SK-N-SH treated with all-trans-retinoic acid at 6 μM for 48 hours (cell line): Measurements from ENCODE around the gene IL12B.
A peak's percentile ranks its signal among the peaks of the same experiment; 100 is the strongest.

Experiments
- ATAC-seq: fragments of 200-7000 bp; cut with Tn5 transposase; 3 replicates; pipeline ENCODE4 v1.9.1; 2020; ENCODE audit warnings: mild to moderate bottlenecking, moderate library complexity
- ARNTL ChIP-seq: fragments of 450-650 bp; formaldehyde crosslinking; IDR thresholded peaks from 2 replicates; pipeline ENCODE4 v1.5.0; 2020; ENCODE audit warnings: low read depth, mild to moderate bottlenecking, moderate library complexity, borderline replicate concordance
- BACH2 ChIP-seq: fragments of 250-450 bp; sonication (Bioruptor Pico); IDR thresholded peaks from 2 replicates; pipeline ENCODE4 v1.9.0; 2021; ENCODE audit warnings: mild to moderate bottlenecking, borderline replicate concordance
- CSDC2 ChIP-seq: fragments of 250-450 bp; sonication (Bioruptor Pico); IDR thresholded peaks from 2 replicates; pipeline ENCODE4 v1.5.0; 2020; ENCODE audit warnings: mild to moderate bottlenecking, moderate library complexity
- ESRRG ChIP-seq: fragments of 250-450 bp; sonication (Bioruptor Pico); IDR thresholded peaks from 2 replicates; pipeline ENCODE4 v1.6.1; 2021; ENCODE audit warnings: mild to moderate bottlenecking
- GLIS3 ChIP-seq: fragments of 250-450 bp; sonication (Bioruptor Pico); IDR thresholded peaks from 2 replicates; pipeline ENCODE4 v1.5.0; 2020; ENCODE audit warnings: mild to moderate bottlenecking, moderate library complexity
- ISL1 ChIP-seq: fragments of 250-450 bp; sonication (Bioruptor Pico); IDR thresholded peaks from 2 replicates; pipeline ENCODE4 v2.1.2; 2022; ENCODE audit warnings: mild to moderate bottlenecking, moderate library complexity
- OSR1 ChIP-seq: fragments of 250-450 bp; sonication (Bioruptor Pico); IDR thresholded peaks from 2 replicates; pipeline ENCODE4 v1.8.0; 2022; ENCODE audit warnings: moderate library complexity, mild to moderate bottlenecking, inconsistent platforms
- PATZ1 ChIP-seq: fragments of 250-450 bp; sonication (Bioruptor Pico); IDR thresholded peaks from 2 replicates; pipeline ENCODE4 v1.8.0; 2020; ENCODE audit warnings: mild to moderate bottlenecking, moderate library complexity, borderline replicate concordance
- PPARA ChIP-seq: fragments of 250-450 bp; sonication (Bioruptor Pico); IDR thresholded peaks from 2 replicates; pipeline ENCODE4 v1.5.0; 2020; ENCODE audit warnings: mild to moderate bottlenecking, borderline replicate concordance
- RARB ChIP-seq: fragments of 250-450 bp; sonication (Bioruptor Pico); IDR thresholded peaks from 2 replicates; pipeline ENCODE4 v1.8.0; 2021; ENCODE audit warnings: mild to moderate bottlenecking, moderate library complexity
- SNAI2 ChIP-seq: fragments of 250-450 bp; sonication (Bioruptor Pico); IDR thresholded peaks from 2 replicates; pipeline ENCODE4 v1.5.0; 2020; ENCODE audit warnings: mild to moderate bottlenecking, moderate library complexity
- TCF4 ChIP-seq: fragments of 250-450 bp; sonication (Bioruptor Pico); IDR thresholded peaks from 2 replicates; pipeline ENCODE4 v1.8.0; 2021; ENCODE audit warnings: mild to moderate bottlenecking, moderate library complexity, borderline replicate concordance
- TOX ChIP-seq: fragments of 250-450 bp; sonication (Bioruptor Pico); IDR thresholded peaks from 2 replicates; pipeline ENCODE4 v1.8.0; 2021; ENCODE audit warnings: mild to moderate bottlenecking, moderate library complexity, borderline replicate concordance
- TSHZ2 ChIP-seq: fragments of 250-450 bp; sonication (Bioruptor Pico); IDR thresholded peaks from 2 replicates; pipeline ENCODE4 v1.5.0; 2020; ENCODE audit warnings: mild to moderate bottlenecking, moderate library complexity
- ZFP30 ChIP-seq: fragments of 450-650 bp; formaldehyde crosslinking; IDR thresholded peaks from 2 replicates; pipeline ENCODE4 v1.5.0; 2022; ENCODE audit warnings: mild to moderate bottlenecking, moderate library complexity
- ZNF565 ChIP-seq: fragments of 450-650 bp; formaldehyde crosslinking; conservative IDR thresholded peaks from 2 replicates; pipeline ENCODE4 v1.5.0; 2020; ENCODE audit warnings: low read depth, mild to moderate bottlenecking, moderate library complexity
- ZNF70 ChIP-seq: fragments of 450-650 bp; formaldehyde crosslinking; IDR thresholded peaks from 2 replicates; pipeline ENCODE4 v1.5.0; 2020; ENCODE audit warnings: mild to moderate bottlenecking, moderate library complexity
- ZNF8 ChIP-seq: fragments of 450-650 bp; formaldehyde crosslinking; IDR thresholded peaks from 2 replicates; pipeline ENCODE4 v1.5.0; 2020; ENCODE audit warnings: mild to moderate bottlenecking, moderate library complexity
- TF ChIP-seq, protein P1 (sequence below): fragments of 250-450 bp; sonication (Bioruptor Pico); IDR thresholded peaks from 2 replicates; pipeline ENCODE4 v1.5.1; 2020; ENCODE audit warnings: low read depth, mild to moderate bottlenecking, moderate library complexity
- TF ChIP-seq, protein P2 (sequence below): fragments of 250-450 bp; sonication (Bioruptor Pico); IDR thresholded peaks from 2 replicates; pipeline ENCODE4 v1.5.1; 2021; ENCODE audit warnings: mild to moderate bottlenecking, moderate library complexity

The IL12B gene

DNA sequence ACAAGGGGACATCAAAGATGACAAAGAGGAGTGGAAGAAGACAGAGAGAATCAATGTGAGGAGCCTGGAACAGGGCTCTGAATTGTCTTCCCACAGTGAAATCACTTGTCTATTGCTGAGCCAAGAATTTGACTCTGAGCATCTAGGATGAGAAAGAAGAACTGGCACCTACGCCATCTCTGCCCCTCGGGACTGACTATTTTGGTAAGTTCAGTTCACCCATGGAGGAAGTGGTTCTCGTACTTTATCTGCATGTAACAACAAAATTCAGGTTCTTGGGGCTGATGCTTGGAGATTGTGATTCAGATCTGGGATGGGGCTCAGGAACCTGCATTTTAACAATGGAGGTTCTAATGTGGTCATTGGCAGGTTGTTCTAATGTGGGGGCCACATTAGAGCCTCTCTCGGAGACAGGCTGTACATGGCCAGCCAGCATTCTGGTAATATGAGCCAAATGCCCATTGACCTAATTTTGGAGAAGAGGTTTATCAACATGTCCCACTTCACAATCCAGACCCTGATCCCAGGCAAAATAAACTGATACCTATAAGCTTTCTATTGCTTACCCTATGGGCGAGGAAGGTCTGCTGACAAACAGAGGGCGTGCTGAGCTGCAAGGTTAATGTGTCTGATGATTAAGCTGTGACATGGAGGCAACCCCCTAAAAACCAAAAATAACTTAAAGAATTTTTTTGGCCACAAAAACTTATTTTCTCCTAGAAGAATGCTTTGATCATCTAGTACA is 2.7 kb upstream of the IL12B start:
- ATAC-seq = no peak
- TF ChIP-seq SNAI2 (CRISPR knock-in tag) (no peak), TSHZ2 (CRISPR knock-in tag) (no peak)

GRCh38 chr5:159331093-159331973 is 1.0 kb upstream of the IL12B start:
- TF ChIP-seq CSDC2 (CRISPR knock-in tag) = no peak
- TF ChIP-seq SNAI2 (CRISPR knock-in tag) = no peak
- TF ChIP-seq ISL1 (CRISPR knock-in tag) = no peak
- TF ChIP-seq ESRRG (CRISPR knock-in tag) = no peak
- no peak for TF ChIP-seq ARNTL (CRISPR knock-in tag)
- no peak for TF ChIP-seq PPARA (CRISPR knock-in tag)
- TF ChIP-seq GLIS3 (CRISPR knock-in tag) = no peak
- TF ChIP-seq ZNF8 (CRISPR knock-in tag) = no peak
- TF ChIP-seq OSR1 (CRISPR knock-in tag) = no peak
- no peak for TF ChIP-seq ZNF565 (CRISPR knock-in tag)
- TF ChIP-seq, protein P1, sequence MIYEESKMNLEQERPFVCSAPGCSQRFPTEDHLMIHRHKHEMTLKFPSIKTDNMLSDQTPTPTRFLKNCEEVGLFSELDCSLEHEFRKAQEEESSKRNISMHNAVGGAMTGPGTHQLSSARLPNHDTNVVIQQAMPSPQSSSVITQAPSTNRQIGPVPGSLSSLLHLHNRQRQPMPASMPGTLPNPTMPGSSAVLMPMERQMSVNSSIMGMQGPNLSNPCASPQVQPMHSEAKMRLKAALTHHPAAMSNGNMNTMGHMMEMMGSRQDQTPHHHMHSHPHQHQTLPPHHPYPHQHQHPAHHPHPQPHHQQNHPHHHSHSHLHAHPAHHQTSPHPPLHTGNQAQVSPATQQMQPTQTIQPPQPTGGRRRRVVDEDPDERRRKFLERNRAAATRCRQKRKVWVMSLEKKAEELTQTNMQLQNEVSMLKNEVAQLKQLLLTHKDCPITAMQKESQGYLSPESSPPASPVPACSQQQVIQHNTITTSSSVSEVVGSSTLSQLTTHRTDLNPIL (CRISPR knock-in tag) = no peak
- no peak for TF ChIP-seq ZFP30 (CRISPR knock-in tag)
- no peak for TF ChIP-seq TCF4
- TF ChIP-seq PATZ1 (CRISPR knock-in tag) = no peak
- no peak for TF ChIP-seq ZNF70 (CRISPR knock-in tag)
- no peak for TF ChIP-seq TSHZ2 (CRISPR knock-in tag)
- no peak for TF ChIP-seq RARB (CRISPR knock-in tag)
- TF ChIP-seq, protein P2, sequence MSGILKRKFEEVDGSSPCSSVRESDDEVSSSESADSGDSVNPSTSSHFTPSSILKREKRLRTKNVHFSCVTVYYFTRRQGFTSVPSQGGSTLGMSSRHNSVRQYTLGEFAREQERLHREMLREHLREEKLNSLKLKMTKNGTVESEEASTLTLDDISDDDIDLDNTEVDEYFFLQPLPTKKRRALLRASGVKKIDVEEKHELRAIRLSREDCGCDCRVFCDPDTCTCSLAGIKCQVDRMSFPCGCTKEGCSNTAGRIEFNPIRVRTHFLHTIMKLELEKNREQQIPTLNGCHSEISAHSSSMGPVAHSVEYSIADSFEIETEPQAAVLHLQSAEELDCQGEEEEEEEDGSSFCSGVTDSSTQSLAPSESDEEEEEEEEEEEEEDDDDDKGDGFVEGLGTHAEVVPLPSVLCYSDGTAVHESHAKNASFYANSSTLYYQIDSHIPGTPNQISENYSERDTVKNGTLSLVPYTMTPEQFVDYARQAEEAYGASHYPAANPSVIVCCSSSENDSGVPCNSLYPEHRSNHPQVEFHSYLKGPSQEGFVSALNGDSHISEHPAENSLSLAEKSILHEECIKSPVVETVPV (CRISPR knock-in tag) = no peak
- no peak for TF ChIP-seq TOX (CRISPR knock-in tag)
- no peak for TF ChIP-seq BACH2 (CRISPR knock-in tag)
- ATAC-seq = peak; percentile 96
